Measurements from ENCODE around the gene ZFP36L2.
A peak's percentile ranks its signal among the peaks of the same experiment; 100 is the strongest.

Gene ZFP36L2

DNA sequence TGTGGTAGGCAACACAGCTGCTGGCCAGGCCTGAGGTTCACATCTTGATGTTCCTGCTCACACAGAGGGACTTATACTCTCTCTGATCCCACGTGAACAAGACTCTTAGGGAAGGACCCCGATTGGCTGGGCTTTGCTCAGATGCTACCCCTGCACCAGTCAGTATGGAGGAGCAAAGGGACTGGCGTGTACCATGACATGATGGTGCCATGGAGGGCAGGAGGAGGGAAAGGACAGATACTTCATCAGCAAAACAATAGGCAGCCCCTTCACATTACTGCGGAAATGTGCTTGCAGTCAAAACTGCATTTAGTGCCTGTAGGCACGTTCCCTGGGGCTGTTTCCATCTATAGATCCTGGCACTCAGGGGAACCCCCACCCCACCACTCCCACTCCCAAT is 42.7 kb downstream of the ZFP36L2 start:
- TF ChIP-seq, protein P1, sequence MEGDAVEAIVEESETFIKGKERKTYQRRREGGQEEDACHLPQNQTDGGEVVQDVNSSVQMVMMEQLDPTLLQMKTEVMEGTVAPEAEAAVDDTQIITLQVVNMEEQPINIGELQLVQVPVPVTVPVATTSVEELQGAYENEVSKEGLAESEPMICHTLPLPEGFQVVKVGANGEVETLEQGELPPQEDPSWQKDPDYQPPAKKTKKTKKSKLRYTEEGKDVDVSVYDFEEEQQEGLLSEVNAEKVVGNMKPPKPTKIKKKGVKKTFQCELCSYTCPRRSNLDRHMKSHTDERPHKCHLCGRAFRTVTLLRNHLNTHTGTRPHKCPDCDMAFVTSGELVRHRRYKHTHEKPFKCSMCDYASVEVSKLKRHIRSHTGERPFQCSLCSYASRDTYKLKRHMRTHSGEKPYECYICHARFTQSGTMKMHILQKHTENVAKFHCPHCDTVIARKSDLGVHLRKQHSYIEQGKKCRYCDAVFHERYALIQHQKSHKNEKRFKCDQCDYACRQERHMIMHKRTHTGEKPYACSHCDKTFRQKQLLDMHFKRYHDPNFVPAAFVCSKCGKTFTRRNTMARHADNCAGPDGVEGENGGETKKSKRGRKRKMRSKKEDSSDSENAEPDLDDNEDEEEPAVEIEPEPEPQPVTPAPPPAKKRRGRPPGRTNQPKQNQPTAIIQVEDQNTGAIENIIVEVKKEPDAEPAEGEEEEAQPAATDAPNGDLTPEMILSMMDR (IDR thresholded peaks at IDR 0.05; ENCODE audit: low read depth, low read length, missing control alignments), result no peak
- no peak overlapping the region for H3K4me3 ChIP-seq (replicated peaks; ENCODE audit: low read depth, low read length)
- DNase-seq (ENCODE audit: extremely low read depth, low read depth), result no peak

DNA sequence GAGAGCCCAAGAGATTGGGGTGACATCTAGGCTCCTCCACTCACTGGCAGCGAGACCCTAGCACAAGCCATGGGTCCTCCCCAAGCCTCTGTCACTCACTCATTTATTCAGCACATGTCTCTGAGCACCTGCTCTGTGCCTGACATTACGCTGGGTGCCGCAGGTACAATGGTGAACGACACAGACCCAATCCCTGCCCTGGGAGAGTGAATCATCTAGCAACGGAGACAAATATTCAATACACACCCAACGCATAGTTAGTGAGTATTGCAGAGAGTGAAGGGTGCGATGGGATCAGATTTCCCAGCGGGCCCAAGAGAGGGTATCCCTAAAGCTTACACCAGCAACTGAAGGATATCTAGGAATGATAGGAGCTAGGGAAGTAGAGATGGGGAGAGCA is 45.5 kb downstream of the ZFP36L2 start:
- H3K4me3 ChIP-seq (replicated peaks; ENCODE audit: low read depth, low read length), result no peak overlapping the region
- DNase-seq (ENCODE audit: extremely low read depth, low read depth), result no peak
- TF ChIP-seq, protein P1 (IDR thresholded peaks at IDR 0.05; ENCODE audit: low read depth, low read length, missing control alignments), result no peak

DNA sequence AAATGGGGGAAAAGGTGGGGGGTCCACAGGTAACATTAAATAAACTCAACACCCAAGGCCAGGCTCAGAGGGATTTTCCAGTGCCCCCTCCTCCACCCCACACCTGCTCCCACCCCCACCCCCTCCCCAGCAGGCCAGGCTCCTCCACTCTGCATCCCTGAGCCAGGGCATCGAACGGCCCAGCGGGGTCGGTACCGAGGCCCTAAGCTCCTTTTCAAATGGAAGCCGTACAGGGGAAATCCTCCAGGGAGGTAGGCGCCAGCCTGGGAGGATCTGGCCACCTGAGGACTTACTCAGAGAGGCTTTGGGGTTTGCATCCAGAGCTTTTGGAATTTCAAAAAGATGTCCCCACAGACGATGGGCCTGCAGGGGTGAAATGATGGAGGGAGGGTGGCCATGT is 46.5 kb downstream of the ZFP36L2 start:
- TF ChIP-seq, protein P1 (IDR thresholded peaks at IDR 0.05; ENCODE audit: low read depth, low read length, missing control alignments), result no peak
- DNase-seq (ENCODE audit: extremely low read depth, low read depth), result no peak

DNA sequence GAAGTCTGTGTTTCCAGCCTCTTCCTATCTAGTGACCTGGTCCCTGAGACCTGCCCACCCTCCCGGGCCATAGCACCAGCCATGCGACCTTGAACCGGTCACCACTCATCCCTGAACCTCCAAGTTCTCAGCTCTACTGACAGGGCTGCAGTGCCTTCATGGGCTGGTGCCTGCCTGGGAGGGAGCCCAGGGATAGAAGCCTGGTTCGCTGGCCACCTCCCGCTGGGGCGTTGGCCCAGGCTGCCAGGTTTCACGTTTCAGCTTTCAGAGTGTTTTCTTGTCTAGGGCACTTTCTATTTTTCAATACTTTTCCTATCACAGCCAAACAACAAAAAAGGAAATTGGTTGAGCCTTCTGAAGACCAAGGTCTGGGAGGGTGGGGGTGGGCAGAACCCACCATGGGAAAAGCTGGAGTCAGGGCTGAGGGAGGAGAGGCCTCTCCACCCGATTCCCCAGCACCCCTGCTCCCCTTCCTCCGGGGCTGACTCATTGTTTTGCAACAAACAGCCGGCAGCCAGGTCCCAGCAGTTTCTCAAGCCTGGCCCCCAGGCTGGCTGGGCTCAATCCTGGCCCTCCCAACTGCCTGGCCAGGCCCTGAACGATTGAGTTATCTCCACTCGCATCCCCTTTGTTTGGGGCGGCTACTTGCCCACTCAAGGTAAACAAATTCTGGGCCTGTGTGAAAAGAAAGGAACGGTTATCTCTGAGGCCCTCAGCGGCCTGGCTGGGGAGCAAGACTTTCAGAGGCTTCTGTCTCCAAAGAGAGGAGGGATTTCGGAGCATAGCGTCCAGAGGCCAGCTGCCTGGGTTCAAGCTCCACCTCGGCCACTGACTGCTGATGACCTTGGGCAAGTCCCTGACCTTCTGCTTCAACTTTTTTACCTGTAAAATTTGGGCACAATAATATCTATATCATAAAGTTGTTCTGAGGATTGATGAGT is 47.5 kb downstream of the ZFP36L2 start:
- H3K4me3 ChIP-seq (replicated peaks; ENCODE audit: low read depth, low read length), result no peak overlapping the region
- DNase-seq (ENCODE audit: extremely low read depth, low read depth), result peak; percentile 60
- TF ChIP-seq, protein P1 (IDR thresholded peaks at IDR 0.05; ENCODE audit: low read depth, low read length, missing control alignments), result no peak

More for the DNA sequence above, 46.5 kb downstream of the ZFP36L2 start:
- no peak overlapping the region for H3K4me3 ChIP-seq (replicated peaks; ENCODE audit: low read depth, low read length)

DNA sequence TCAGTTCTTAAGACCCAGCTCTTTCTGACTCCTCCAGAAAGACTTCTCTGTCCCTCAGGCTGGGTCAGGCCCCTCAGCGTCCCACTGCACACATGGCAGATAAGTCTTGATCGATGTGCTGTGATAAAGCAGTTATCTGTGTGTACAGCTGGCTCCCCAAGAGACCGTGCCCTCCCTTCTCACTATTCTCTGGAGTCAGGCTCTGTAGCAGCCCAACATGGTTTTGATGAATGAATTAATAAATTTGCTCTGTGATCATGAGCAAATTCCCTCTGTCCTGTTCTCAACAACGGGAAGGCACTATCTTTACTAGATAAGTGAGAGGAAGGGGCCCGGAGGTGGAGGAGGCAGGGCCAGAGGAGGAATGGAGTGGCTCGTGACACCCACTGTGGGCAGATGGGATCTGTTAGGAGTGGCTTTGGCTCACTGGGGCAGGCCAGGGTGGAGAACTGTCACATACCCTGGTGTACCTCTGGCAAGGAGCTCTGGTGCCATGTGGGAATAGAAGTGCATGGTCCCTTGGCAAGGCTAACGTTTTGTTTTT is 48.3 kb downstream of the ZFP36L2 start:
- DNase-seq (ENCODE audit: extremely low read depth, low read depth), result no peak
- H3K4me3 ChIP-seq (replicated peaks; ENCODE audit: low read depth, low read length), result no peak overlapping the region
- TF ChIP-seq, protein P1 (IDR thresholded peaks at IDR 0.05; ENCODE audit: low read depth, low read length, missing control alignments), result no peak

DNA sequence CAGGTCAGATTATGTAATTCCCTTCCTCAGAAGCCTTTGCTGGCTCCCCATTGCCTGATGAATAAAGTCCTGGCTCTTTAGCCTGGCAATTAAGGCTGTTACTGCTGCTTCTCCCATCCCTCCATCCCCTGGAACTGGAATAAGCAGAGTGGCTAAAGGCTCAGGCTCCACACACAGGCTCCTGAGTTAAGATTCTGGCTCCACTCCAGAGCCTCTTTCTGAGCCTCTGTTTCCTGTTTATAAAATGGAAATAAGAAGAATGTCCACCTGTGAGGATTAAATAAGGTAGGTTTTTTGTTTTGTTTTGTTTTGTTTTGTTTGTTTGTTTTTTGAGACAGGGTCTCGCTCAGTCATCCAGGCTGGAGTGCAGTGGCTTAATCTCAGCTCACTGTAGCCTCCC is 50.0 kb downstream of the ZFP36L2 start:
- DNase-seq (ENCODE audit: extremely low read depth, low read depth), result no peak
- TF ChIP-seq, protein P1 (IDR thresholded peaks at IDR 0.05; ENCODE audit: low read depth, low read length, missing control alignments), result no peak
- no peak overlapping the region for H3K4me3 ChIP-seq (replicated peaks; ENCODE audit: low read depth, low read length)
